NT2/D1 (cell line): ENCODE data around the gene TMEM63C.

ENCODE experiments used
- SUZ12 ChIP-seq: IDR thresholded peaks from 2 replicates; pipeline ENCODE4 v1.6.1; 2011; ENCODE audit not compliant: insufficient read length, insufficient read depth; ENCODE audit errors: extremely low read depth
- YY1 ChIP-seq: IDR thresholded peaks from 2 replicates; pipeline ENCODE4 v1.6.1; 2011; ENCODE audit not compliant: insufficient read length, insufficient read depth
- ZNF274 ChIP-seq: IDR thresholded peaks from 2 replicates; pipeline ENCODE4 v1.6.1; 2011; ENCODE audit warnings: mild to moderate bottlenecking, low read depth, low read length

DNA sequence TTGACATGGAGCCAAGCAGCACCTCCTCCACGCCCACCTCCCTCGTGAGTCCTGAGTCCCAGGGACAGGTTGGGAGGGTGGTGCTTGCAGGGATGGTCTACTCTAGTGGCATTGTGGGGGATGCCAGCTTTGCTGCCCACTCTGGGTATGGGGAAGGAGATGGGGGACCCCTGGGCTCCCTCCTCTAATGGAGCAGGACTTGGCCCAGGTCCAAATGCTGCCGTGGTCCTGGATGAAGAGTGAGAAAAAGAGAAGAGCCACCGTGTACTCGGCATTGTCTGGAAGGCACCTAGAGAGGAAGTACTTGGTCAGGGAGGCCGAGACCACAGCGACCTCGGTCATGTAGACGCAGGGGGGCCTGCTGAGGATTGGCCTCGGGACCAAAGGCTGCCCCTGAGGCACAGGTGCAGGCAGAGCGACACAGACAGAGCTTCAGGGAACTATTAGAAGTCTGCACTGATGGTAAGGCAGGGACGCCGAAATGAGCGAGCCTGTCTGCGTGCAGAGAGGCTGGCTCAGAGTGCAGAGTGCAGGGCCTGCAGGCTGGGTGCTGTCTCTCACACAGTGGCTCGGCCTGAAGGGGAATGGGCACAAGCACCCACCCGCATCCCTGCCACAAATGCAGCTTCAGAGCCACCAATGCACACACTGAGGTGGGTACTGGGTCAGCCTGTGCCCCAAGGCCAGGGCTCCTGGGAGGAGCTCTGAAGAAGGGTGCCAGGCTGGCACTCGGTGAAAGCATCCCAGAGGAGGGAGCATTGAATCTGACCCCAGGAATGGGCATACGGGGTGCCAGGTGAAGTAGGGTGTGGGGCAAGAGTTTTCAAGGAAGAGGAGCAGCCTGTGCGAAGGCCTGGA lies 72.0 kb downstream of the TMEM63C start:
- TF ChIP-seq YY1 (no peak), ZNF274 (no peak), SUZ12 (no peak)
